NCI-H2081 treated with DMSO at 0.1 percent for 48 hours (cell line): ENCODE results near the gene SIK3.

ENCODE experiments used
- DNase-seq: peaks from one replicate; lab custom pipeline; 2025; lab: John Stamatoyannopoulos, UW

SIK3 gene

GRCh38 chr11:116893906-116894305 lies 204.3 kb downstream of the SIK3 start:
- DNase-seq = no peak

DNA sequence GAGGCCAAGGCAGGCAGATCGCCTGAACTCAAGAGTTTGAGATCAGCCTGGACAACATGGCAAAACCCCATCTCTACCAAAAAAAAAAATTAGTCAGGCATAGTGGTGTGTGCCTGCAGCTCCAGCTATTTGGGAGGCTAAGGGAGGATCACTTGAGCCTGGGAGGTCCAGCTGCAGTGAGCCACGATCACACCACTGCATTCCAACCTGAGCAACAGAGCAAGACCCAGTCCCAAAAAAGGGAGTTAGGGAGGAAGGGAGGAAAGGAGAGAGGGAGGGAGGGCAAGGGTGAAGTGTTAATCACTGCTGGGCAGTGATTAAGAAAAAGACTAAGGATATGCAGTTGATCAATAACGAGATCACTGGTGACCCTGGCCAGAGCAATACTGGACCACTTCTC lies 204.8 kb downstream of the SIK3 start:
- no peak for DNase-seq

DNA sequence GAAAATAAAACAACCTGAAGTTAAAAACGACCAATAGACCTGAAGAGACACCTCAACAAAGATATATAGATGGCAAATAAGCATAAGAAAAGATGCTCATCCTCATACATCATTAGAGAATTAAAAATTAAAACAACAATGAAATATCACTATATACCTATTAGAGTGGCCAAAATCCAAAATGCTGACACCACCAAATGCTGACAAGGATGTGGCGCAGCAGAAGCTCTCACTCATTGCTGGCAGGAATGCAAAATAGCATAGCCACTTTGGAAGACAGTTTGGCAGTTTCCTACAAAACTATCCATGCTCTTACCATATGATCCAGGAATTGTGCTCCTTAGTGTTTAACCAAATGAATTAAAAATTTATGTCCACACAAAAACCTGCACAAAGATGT lies 205.9 kb downstream of the SIK3 start:
- DNase-seq = no peak

- DNase-seq = no peak
Observed at GRCh38 chr11:116891746-116892145, 206.5 kb downstream of the SIK3 start.

- DNase-seq = no peak
Observed at GRCh38 chr11:116890607-116891006, 207.6 kb downstream of the SIK3 start.

DNA sequence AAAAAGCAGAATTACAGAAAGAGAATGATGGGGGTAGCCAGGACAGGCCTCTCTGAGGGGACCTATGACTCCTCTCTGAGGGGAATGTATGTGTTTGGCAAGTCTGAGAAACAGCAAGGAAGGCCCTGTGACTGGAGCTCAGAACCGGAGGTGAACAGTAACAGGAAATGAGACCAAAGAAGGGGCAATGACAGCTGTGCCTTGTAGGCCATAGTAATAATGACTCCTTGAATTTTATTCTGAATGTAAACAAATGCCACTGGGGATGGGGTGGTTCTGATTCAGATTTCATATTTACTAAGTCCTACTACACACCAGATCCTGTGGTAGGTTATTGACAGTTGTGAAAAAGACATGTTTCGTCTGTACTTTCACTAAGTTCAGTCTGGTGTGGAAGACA lies 208.0 kb downstream of the SIK3 start:
- DNase-seq = no peak

GRCh38 chr11:116888884-116889549 lies 209.2 kb downstream of the SIK3 start:
- no peak for DNase-seq

DNA sequence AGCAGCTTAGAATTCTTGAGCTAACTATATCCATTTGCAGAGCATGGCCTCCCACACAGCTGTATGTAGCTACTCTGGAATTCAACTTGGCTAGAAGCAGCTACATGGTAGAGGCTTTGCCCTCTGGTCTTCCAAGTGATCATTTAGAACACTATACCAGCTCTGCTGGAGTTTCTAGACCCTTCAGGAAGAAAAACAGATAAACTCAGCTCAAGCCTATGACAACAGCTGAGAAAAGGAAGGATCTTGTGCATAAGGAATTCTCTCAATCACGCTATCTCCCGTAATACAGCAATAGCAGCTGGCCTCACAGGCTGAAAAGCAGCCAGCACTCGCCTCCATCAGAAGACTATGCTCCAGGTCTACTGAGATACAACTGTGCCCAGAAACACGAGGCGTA lies 210.2 kb downstream of the SIK3 start:
- no peak for DNase-seq

DNA sequence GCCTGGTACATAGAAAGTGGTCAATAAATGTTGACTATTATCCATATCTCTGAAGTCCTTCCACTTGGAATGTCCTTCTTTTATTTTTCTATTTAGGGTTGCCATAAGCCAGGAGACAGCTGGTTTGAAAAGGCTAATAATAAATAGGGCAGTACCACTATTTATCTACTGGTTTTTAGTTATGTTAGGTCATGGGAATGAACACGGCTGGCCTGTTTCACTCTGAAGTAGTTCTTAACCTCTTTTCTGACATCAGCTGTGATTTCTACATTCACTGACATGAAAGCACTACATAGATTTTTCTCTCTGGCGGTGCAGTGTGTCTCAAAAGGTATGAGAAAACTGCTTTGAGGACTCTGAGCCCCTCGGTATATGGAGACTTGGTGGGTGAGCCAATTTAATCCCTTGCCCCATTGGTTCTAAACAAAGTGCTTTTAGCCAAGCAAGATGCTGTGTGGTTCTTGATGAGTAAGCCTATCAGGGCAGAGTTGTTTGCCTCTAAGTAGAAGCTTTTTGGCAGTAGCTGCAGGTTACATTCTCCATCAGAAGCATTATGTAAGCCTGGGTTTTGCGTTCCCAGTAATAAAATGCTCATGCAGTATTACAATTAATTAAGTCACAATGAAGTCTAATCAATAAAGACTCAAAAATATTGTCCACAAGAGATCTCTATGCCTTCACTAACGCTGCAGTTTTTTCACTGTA lies 212.1 kb downstream of the SIK3 start:
- no peak for DNase-seq

DNA sequence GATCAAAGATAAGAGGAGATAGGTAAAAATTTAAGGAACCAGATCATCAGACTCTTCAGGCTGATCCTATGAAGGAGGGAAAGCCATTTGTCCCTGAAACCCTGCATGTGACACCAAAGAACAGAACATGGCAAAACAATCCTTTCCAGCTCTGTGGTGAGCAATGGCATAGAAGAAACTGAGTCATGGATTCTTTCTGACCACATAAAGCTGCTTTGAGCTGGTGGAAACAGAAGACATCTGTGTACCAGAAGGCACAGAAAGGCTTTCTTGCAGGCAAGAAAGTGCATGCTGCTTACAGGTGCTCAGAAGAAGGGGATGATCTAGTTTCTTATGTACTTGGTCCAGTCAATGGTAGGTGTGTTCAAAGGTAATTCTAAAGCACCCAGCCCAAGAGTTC lies 215.8 kb downstream of the SIK3 start:
- no peak for DNase-seq

GRCh38 chr11:116881143-116881542 lies 217.1 kb downstream of the SIK3 start:
- DNase-seq = no peak

DNA sequence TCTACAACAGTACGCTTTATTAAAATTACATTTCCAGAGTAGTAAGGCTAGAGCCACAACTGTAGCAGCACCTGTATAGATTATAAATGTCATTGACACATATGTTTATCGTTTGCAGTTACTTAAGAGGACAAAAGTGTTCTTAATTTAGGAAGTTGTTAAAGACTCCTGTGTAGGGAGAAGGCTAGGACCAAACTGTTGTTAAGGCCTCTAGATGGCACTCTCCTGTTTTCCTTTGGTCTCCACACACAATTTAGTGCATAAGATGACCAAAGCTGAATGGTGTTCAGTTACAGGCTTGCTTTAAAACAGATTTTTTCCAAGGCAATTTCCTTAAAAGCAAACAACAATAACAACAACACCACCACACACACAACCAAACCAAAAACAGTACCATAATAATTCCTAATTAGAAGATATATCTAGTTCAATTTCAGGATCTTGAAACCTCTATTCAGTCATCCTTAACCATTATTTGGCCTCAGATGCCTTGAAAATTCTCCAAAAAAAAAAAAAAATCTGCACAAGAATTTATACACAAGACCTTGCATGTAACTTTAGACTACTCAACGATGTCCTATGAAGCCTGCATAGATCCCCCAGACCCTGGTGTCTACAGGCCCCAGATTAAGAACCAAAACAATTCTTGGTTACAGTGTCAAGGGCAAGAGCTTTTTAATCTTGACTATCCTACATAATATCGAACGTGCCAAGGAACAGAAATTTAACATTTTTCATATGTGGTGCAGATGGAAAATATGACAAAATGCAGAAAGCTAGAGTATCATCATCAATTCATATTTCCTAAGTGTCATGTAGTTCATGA lies 218.2 kb downstream of the SIK3 start:
- peak; percentile 11 for DNase-seq

DNA sequence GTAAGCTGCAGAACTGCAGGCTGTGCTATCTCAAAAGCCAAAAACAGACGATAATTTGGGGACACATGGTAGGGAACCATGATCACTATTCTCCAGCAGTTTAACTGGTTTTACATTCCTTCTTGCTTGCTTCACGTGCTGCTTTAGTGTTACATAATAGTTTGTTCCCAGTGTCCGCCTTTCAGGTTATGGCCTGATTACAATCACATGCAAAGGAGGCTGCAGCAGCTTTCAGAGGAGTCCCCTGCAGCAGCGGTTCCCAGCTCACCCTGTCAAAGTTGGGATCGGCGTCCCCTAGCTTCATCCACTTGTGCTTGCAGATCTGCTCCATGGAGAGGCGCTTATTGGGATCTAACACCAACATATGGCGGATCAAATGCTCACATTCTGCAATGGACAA lies 221.6 kb downstream of the SIK3 start:
- no peak for DNase-seq

DNA sequence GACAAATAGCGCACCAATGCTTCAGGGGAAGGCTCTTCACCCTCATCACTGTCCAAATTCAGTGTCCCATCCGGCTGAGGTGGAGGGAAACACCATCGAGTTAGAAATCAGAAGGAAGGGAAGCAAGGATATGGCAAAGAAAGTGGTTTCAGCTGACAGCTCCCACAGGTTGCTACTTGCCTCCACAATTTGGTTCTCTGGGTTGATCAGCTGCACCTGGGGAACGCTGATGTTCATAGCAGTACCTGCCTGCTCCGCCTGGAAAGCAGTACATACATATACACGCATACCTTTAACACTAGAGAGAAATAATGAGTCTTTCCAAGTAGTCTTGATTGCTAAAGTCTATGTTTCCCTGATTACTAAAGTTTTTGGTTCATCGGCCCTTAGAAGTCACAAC lies 223.0 kb downstream of the SIK3 start:
- no peak for DNase-seq

GRCh38 chr11:116874251-116874650 lies 224.0 kb downstream of the SIK3 start:
- no peak for DNase-seq

- DNase-seq = no peak
Observed at GRCh38 chr11:116873381-116873780, 224.8 kb downstream of the SIK3 start.

DNA sequence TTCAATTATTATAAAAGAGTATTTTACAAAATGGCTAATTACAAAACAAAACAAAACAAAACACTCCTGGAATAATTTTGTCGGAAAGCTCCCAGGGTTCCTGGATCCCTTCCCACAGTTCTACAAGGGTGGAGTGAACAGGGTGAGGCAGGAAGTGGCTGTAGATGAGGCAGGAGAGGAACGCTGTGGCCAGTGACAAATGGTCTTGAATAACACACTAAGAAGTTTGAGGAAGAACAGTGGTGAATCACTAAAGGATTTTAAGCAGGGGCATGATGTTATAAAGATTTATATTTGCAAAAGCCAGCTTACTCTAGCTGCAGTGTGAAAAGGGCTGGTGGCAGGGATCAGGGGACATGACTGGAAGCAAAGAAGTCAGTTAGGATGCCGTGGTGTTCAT lies 227.0 kb downstream of the SIK3 start:
- DNase-seq = no peak

DNA sequence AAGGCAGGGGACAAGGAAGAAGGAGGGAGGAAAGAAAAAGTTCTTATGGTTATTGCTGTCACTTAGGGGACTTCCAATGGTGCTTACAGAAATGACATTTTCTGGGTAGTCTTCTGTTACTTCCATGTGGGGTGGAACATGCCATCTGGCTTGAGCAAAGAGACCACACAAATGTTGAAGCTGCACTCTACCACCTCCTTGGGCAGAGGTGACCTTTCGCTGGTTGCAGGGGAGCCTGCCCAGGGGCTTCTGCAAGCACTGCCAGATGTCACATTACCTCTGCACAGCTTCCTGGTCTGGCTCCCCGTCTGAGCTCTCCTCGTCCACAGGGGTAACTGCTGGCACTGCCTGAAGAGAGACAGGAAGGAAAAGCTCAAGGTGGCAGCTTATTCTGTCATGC lies 228.2 kb downstream of the SIK3 start:
- no peak for DNase-seq

DNA sequence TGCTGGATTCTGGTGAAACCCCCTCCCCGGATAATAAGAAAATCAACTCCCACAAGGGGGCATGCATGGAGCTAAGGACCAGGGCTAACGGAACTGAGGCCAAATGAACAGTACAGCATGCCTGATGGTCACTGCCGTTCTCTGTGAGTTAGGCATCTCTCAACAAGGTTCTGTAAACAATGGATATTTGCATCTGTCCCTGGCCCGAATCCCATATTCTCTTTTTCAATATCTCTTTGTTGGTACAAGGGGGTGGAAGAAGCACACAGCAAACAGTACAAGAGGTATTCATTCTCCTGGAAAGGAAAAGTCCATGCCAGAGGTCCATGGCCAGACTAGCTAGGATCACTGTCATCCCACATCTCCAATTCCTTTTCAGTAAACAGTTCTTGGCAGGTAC lies 228.6 kb downstream of the SIK3 start:
- DNase-seq = no peak

DNA sequence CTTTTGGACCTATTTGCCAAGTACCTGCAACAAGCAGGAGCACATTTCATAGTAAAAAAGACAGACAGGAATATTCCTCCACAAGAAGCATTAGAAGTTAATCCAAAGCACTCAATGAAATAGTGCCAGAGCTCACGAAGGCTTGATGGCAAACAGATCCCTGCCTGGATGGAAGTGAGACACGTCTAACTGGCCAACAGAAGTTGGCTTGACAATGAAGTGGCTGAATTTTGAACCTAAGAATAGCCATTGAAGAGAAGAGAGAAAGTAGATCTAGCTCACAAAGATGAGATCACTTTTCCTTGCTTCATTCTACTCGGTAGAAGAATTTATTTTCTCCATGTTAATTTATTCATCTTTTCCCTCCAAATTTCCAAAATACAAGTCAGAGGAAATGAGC lies 230.2 kb downstream of the SIK3 start:
- no peak for DNase-seq

- DNase-seq = no peak
Observed at GRCh38 chr11:116867619-116868018, 230.6 kb downstream of the SIK3 start.

DNA sequence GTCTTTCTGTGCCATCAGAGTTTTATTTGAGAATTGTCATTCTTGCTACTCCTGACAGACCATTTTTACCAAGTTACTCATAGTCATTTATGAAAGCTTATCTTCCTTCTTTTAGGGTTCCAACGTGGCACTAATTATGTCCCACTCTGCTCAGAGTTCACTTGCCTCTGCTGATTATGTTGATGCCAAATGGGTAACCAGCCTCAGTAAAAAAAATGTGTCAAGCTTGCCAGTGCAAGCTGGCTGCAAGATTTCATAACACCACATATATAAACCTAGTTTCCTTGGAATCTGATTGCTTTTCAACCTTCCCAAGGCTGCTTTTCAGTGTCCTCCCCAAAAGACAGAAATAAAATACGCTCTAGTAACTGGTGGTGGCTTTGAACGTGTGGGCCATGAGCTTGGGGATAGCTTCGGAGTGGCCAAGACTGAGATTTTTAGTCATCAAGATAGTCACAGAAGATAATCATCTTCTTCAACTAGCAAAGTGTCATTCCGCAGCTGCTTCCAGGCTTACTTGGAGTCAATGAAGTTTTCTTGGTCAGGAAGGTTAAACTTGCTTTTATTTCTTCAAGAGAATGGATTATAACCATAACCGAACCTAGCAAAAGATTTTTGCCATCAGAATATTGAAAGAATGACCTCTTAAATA lies 231.3 kb downstream of the SIK3 start:
- no peak for DNase-seq

GRCh38 chr11:116865696-116866095 lies 232.5 kb downstream of the SIK3 start:
- no peak for DNase-seq
